ENCODE data around the gene DRAM2. TPM values are rescaled to one million over a fixed set of nuclear protein-coding genes. Genes with fewer than 3 reads are reported as not detected.

DRAM2 gene
- total RNA-seq, 1 experiment from 2014 or later = 25.4 TPM

DNA sequence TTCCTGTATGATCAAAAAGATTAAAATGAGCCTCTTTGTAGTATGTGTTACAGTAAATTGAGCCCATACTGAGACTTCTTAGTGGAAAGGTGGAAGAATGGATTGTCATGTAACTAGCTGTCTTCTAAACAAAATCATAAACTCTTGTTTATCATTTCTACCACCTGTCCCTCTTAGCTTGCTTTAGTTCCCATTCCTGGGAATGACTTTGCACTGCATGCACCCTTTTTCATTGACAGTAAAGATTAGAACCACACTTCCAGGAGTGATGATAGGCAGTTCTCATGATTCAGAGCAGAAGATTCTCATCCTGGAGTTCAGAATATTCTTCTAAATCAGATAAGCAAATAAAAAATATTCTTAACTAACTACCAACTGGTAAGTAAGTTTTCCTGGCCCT is 32.6 kb upstream of the DRAM2 start:
- BruUV-seq (replicated peaks) = no TSS peak
- DNase-seq = no peak
- Mint-ChIP-seq H3K9me3 (ENCODE audit: low read depth, unreplicated experiment) (no peaks in the 10 kb centered on the region), H3K4me3 (ENCODE audit: low read depth, unreplicated experiment) (no peak overlapping the region), H3K27ac (ENCODE audit: unreplicated experiment) (no peak overlapping the region), H3K4me1 (ENCODE audit: low read depth, unreplicated experiment) (no peaks in the 10 kb centered on the region), H3K36me3 (ENCODE audit: insufficient read depth, unreplicated experiment) (peaks cover 4% of the 10 kb centered on the region), H3K27me3 (ENCODE audit: unreplicated experiment) (no peaks in the 10 kb centered on the region)
- CTCF ChIA-PET = no interaction called here
- intact Hi-C loops (cut with micrococcal nuclease; ENCODE audit: unreplicated experiment) = no loop called here
- TF ChIP-seq, protein P1, sequence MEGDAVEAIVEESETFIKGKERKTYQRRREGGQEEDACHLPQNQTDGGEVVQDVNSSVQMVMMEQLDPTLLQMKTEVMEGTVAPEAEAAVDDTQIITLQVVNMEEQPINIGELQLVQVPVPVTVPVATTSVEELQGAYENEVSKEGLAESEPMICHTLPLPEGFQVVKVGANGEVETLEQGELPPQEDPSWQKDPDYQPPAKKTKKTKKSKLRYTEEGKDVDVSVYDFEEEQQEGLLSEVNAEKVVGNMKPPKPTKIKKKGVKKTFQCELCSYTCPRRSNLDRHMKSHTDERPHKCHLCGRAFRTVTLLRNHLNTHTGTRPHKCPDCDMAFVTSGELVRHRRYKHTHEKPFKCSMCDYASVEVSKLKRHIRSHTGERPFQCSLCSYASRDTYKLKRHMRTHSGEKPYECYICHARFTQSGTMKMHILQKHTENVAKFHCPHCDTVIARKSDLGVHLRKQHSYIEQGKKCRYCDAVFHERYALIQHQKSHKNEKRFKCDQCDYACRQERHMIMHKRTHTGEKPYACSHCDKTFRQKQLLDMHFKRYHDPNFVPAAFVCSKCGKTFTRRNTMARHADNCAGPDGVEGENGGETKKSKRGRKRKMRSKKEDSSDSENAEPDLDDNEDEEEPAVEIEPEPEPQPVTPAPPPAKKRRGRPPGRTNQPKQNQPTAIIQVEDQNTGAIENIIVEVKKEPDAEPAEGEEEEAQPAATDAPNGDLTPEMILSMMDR (IDR thresholded peaks at IDR 0.05; ENCODE audit: unreplicated experiment) = no peak

DNA sequence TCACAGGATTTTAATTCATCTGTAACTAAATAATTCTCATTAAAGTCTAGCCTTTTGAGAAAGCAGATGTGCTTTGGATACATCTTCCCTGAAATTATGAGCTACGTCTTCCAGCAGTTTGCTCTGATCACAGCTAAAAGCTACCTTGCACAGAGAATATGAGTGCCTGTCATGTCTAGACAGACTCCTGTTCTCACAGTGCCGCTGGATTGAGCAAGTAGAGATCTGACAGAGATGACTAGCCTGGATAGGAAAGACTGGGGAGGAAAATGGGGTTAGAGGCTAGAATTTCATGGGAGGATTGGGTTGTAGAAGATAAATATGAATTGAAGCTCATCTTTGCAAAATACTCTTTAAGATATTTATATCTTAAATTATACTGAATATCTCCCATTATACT is 24.3 kb upstream of the DRAM2 start:
- H3K9me3 Mint-ChIP-seq (ENCODE audit: low read depth, unreplicated experiment) = no peaks in the 10 kb centered on the region
- no peaks in the 10 kb centered on the region for H3K27me3 Mint-ChIP-seq (ENCODE audit: unreplicated experiment)
- no TSS peak for BruUV-seq (replicated peaks)
- CTCF ChIA-PET = no interaction called here
- no peak overlapping the region for H3K4me3 Mint-ChIP-seq (ENCODE audit: low read depth, unreplicated experiment)
- DNase-seq = no peak
- H3K27ac Mint-ChIP-seq (ENCODE audit: unreplicated experiment) = no peak overlapping the region
- TF ChIP-seq, protein P1 (IDR thresholded peaks at IDR 0.05; ENCODE audit: unreplicated experiment) = no peak
- intact Hi-C loops (cut with micrococcal nuclease; ENCODE audit: unreplicated experiment) = no loop called here
- peaks cover 5% of the 10 kb centered on the region for H3K36me3 Mint-ChIP-seq (ENCODE audit: insufficient read depth, unreplicated experiment)
- H3K4me1 Mint-ChIP-seq (ENCODE audit: low read depth, unreplicated experiment) = no peaks in the 10 kb centered on the region

DNA sequence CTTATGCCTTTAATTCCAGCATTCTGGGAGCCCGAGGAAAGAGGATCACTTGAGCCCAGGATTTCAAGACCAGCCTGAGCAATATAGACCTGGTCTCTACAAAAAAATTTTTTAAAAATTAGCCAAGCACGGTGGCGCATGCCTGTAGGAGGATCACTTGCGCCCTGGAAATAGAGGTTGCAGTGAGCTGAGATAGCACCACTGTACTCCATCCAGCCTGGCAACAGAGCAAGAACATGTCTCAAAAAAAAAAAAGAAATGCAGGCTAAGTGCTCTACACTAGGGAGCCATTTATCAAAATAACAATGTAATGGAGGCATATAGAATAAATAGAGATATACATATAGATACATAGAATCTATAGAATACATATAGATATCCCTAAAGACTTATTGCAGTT is 23.5 kb upstream of the DRAM2 start:
- Mint-ChIP-seq H3K4me1 (ENCODE audit: low read depth, unreplicated experiment) (no peaks in the 10 kb centered on the region), H3K27ac (ENCODE audit: unreplicated experiment) (no peak overlapping the region), H3K36me3 (ENCODE audit: insufficient read depth, unreplicated experiment) (peaks cover 5% of the 10 kb centered on the region), H3K4me3 (ENCODE audit: low read depth, unreplicated experiment) (no peak overlapping the region), H3K27me3 (ENCODE audit: unreplicated experiment) (no peaks in the 10 kb centered on the region), H3K9me3 (ENCODE audit: low read depth, unreplicated experiment) (no peaks in the 10 kb centered on the region)
- TF ChIP-seq, protein P1 (IDR thresholded peaks at IDR 0.05; ENCODE audit: unreplicated experiment) = no peak
- CTCF ChIA-PET = no interaction called here
- BruUV-seq (replicated peaks) = no TSS peak
- intact Hi-C loops (cut with micrococcal nuclease; ENCODE audit: unreplicated experiment) = no loop called here
- DNase-seq = no peak

DNA sequence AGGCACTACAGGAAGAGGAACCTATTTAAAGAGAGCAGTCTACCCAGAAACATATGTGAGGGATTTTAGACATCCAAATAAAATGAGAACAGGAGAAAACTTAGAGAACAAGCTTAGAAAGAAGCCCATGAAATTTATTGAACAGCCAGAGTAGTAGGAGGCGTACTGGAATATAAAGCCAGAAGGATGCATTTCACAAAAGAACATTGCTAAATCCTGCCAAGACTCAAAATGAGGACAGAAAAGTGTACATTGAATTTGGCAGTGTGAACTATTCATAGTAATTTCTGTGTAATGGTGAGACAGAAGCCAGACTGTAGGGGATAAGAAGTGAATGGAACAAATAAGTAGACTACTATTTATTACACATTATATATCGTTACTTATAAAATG is 22.6 kb upstream of the DRAM2 start:
- Mint-ChIP-seq H3K27ac (ENCODE audit: unreplicated experiment) (no peak overlapping the region), H3K36me3 (ENCODE audit: insufficient read depth, unreplicated experiment) (peaks cover 5% of the 10 kb centered on the region), H3K27me3 (ENCODE audit: unreplicated experiment) (no peaks in the 10 kb centered on the region), H3K4me1 (ENCODE audit: low read depth, unreplicated experiment) (no peaks in the 10 kb centered on the region), H3K4me3 (ENCODE audit: low read depth, unreplicated experiment) (no peak overlapping the region), H3K9me3 (ENCODE audit: low read depth, unreplicated experiment) (no peaks in the 10 kb centered on the region)
- TF ChIP-seq, protein P1 (IDR thresholded peaks at IDR 0.05; ENCODE audit: unreplicated experiment) = no peak
- intact Hi-C loops (cut with micrococcal nuclease; ENCODE audit: unreplicated experiment) = no loop called here
- CTCF ChIA-PET = no interaction called here
- no TSS peak for BruUV-seq (replicated peaks)
- DNase-seq = no peak

All from Calu3 (cell line).